Right renal pelvis (tissue), 4 donors: ENCODE data around the gene KRT8. TPM values are rescaled to one million over a fixed set of nuclear protein-coding genes. Genes with fewer than 3 reads are reported as not detected.
"Not testable (repeated sequence)": the region's sequence is repeated elsewhere in the genome, so short reads cannot be mapped to it uniquely, and the experiment has no call there.

Source experiments
- DNase-seq, 4 donors: peaks; one replicate each; pipeline ENCODE4 v3.0.0-alpha.2; 2013; ENCODE audit warnings: low read depth in 4 of 4, low spot score in 3 of 4, missing footprints in 1 of 4
- polyA plus RNA-seq, 4 donors: library from polyadenylated mRNA; unstranded; fragments of 120-200 nt; gene quantifications; one replicate each; pipeline ENCODE4 v1.2.1, GENCODE V29; 2013; ENCODE audit not compliant: insufficient read length in 4 of 4

The KRT8 gene
- polyA plus RNA-seq, 4 donors: 195 to 265 (median 248) TPM

DNA sequence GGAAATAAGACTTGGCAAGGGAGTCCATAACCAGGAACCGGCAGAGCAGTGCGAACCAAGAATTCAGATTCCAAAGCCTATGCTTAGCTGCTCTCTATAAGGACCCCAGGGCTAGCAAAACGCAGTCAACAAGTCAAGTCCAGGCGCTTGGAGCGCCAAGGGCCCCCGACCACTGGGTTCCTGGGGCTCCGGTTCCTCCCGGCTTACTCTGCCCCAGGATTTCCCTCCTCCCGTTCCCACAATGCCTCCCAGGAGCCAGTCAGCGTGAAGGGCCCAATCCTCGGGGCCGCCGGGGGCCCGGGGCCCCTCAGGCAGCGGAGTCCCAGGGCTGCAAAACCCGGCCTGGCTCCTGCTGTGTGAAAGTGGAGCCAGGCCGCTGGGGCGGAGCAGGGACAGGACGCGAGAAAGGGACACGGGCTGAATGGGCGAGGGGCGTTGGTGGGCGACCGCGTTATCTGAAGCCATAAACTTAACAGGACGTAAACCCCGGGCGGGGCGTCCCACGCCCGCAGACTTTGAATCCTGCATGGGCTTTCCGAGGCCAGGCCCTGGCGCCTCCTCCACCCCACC, 1.5 kb downstream of the KRT8 start:
- DNase-seq: peak in 2 of 4 donors; percentile 84 to 87

DNA sequence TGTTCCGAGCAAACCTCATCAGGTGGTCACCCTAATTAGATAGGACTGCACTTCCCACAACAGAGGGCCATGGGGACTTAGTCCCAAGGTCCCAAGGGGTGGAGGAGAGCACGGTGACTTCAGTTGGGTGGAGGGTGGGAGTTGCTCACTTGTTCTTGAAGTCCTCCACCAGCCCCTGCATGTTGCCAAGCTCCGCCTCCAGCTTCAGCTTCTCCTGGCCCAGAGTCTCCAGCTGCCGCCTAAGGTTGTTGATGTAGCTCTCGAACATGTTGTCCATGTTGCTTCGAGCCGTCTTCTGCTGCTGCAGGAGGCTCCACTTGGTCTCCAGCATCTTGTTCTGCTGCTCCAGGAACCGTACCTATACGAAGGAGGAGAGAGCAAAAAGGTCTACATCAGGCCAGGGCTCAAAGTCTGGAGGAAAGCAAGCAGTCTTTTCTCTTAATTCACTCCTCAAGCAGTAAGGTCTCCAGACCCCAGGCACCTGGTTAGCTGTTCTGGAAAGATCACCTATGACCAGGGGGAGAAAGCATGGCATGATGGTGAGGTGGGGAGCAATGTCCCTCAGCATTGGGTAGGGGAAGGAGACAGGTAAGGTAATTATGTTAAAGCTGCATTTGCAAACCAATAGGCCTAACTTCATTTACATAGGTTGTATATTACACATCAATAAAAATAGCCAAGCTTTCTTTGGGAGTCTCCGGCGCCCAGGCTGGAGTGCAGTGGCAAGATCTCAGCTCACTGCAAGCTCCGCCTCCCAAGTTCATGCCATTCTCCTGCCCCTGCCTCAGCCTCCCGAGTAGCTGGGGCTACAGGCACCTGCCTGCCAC, 2.9 kb downstream of the KRT8 start:
- no peak for DNase-seq

DNA sequence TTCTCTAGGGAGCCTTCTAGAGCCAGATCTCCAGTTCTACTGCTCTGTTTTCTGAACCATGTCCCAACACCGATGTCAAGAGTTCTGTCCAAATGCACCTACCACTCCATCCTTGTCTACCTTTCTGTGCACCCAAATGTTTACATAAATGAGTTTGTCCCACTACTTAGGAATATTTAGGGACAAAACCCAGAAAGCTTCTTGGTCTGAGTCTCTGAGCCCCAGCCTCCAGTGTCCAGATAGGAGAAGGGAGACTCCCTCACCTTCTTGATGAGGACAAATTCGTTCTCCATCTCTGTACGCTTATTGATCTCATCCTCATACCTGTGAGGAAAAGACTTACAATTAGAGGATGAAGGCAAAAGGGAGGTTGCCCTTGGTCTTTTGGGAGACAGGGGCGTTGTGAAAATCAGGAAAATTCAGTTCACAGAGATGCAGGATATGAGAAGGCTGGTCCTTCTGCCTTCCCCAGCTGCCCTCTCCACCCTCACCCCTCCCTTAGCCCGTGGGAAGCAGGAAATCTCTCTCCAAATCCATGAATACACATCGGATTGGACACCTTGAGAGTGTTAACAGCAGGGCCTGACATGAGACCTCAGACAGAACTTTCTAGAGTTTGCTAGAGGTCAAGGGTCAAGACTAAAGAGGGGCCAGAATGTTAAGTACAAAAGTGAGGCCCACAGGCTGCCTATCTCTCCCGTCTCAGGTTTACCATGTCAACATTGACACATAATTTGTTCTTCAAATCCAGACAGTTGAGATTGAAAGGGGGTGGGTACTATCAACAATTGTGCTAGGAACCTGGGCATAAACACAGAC, 3.8 kb downstream of the KRT8 start:
- DNase-seq: no peak

DNA sequence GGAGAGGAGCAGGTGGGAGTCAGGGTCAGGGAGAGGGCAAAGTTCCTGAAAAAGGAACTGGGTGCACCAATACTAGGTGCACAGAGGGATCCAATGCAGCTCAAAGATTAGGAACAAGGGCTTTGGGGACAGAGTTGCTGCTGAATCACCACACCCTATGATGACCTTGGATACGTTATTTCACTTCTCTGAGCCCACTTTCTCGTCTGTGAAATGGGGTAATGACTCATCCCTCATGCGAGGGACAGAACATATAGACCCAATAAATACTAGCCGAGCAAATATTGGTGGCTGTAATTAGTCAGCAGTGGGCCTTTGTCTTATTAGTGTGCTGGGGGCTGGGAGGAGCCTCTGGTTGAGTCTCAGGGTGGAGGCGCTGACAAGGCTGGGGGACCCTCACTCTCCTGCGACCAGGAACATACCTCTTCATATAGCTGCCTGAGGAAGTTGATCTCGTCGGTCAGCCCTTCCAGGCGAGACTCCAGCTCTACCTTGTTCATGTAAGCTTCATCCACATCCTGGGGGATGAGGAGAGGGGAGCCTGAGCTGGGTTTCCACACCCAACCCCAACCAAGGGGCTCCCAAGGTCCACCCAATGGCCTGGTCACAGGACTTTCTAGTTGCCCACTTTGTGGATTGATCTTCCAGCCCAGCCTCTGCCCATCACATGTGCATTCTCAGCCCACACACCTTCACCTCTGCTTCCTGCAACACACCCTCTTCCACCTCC, 4.5 kb downstream of the KRT8 start:
- no peak for DNase-seq

DNA sequence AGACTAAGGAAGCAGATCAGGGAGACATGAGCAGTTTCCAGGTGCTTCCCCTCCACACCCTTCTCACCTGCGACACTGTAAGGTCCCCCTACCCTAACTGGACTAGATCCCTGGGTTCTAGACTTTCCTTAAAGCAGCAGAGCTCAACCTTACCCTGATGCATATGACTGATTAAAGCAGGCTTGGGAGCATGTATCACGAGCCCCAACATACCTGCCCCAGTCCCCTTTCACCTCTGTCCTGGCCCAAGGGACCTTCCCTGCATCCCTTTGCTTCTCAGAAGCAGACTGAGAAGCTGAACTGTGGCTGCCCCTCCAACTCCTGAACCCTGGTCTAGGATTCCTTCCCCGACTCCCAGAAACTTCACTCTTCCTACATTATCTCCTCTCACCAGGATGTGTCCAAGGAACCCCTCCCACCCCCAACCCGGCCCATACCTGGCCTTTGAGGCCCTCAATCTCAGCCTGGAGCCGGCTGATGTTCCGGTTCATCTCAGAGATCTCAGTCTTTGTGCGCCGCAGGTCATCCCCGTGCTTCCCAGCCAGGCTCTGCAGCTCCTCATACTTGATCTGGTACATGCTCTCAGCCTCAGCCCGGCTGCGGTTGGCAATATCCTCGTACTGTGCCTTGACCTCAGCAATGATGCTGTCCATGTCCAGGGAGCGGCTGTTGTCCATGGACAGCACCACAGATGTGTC, 5.4 kb downstream of the KRT8 start:
- DNase-seq: no peak

DNA sequence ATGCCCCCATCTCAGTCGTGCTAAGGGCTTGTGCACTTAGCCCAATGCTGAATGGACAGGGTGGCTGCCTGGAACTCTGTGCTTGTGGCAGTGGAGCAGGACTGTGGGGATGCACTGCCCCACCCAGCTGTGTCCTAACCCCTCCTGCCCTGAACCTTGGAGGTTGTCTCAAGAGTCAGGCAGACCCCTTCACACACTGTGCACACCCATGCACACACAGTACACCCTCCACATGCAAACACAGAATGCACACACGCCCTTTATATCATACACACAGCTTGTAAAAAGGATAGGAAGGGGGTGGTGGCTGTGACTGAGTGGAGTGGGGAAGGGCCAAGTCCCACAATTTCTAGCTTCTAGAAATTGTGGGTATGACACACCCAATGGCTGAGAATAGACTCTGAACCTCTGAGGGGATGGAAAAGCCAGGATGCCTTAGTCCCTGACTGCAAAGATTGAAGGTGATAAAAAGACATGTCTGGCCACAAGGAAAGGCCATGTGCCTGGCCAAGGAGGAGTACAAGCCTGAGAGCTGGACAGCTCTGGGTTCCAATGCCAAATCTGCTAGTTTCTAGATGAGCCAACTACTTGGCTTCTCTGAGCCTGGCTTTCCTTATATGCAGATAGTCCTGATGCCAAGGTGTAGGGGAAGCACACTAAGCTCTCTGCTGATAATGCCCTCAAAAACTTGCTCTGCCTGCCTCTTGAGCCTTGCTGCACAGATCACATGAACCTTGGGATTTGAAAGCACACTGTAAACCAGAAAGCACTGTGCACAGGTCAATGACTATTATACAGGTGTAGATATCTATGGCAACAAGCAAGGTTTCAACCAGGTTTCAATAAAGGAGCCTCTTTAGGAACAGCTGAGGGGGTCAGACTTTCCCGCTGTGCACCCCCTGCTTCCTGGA, 8.4 kb downstream of the KRT8 start:
- no peak for DNase-seq

DNA sequence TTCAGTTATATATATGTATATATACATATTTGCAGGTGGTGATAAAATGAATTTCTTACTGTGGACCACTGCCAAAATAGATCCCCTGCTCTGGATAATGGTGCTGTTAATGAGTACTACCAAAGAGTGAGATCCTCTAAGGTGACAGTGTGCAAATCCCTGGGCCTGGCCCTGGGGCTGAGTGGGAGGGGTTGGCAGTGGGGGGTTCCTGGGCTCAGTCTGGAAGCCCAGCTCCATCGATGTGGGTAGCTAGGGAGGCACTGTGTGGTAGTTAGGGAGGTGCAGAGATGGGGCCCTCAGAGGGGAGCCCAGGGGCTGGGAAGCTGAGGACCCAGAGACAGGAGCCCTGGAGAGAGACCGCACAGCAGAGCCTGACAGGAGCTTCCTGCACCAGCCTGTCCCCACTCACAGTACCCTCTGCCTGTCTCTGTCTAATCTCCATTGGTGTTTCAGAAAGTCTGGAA, 9.1 kb downstream of the KRT8 start:
- no peak for DNase-seq

DNA sequence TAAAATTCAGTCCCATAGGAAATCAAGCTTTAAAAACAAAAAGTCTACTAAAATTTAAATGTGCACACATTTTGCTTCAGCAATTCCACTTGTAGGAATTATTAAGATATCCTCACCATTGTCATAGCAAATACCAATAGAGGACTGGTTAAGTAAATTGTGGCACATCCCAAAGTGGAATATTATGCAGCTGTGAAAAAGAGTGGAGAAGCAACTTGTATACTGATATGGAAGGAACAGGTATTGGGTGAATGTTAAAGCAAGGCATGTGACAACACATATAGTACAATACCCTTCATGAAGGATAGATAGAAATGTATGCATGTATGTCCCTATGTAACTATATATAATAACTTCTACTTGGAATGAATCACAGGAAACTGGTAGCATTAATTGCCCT, 11.9 kb downstream of the KRT8 start:
- DNase-seq: no peak

DNA sequence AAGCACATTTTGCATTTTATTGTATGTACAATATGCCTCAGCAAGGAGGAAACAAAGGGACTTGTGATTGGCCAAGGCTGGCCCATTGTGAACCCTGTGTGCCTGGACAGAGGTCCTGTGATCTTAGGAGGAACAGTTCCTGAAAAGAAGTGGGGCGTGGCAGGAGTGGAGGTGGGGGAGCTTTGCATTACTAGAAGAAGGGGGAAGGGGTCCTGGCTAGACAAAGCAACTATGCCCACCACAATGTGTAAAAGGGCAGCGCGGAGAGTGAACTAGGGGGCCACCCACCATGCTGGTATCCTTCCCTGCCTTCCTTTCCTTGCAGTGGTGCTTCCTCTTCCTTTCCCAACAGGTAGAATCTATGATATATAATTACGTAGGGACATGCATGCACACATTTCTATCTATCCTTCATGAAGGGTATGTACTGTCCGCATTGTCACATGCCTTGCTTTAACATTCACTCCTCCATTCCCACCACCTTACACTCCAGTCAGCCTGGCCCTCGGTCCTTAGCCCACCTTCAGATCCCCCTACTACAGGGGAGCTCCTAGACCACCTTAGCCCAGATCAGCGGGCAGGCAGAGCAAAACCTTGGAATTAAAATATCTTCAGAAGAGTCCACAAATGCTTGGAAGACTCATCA, 12.5 kb downstream of the KRT8 start:
- DNase-seq: no peak

DNA sequence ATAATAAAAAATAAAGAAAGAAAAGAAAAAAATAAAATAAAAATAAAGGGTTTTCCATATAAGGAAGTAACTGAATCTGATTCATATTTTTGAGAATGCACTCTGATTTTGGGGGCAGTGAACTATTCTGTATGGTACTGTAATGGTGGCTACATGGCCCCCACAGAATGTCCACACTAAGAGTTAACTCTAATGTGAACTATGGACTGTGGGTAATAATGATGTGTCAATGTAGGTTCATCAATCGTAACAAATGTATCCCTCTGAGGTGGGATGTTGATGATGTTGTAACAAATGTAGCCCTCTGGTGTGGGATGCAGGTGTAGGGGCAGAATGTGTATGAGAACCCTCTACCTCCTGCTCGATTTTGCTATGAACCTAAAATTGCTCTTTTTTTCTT, 13.8 kb downstream of the KRT8 start:
- no peak for DNase-seq

DNA sequence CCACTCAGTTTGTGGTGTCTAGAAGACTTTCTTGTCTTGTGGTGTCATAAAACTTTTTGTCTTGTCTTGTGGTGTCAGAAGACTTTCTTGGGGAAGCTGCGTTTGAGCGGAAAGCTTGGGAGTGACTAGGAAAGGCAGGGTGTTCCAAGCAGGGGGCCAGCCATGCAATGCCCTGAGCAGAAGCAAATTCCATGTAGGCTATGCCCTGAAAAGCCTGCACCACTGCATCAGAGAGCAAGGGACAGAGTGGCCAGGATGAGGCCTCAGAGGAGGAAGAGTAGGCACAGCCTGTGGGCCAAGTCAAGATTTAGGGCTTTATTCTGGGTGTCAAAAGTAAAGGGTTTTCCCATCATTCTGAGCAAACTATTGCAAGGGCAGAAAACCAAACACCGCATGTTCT, 14.5 kb downstream of the KRT8 start:
- no peak for DNase-seq

DNA sequence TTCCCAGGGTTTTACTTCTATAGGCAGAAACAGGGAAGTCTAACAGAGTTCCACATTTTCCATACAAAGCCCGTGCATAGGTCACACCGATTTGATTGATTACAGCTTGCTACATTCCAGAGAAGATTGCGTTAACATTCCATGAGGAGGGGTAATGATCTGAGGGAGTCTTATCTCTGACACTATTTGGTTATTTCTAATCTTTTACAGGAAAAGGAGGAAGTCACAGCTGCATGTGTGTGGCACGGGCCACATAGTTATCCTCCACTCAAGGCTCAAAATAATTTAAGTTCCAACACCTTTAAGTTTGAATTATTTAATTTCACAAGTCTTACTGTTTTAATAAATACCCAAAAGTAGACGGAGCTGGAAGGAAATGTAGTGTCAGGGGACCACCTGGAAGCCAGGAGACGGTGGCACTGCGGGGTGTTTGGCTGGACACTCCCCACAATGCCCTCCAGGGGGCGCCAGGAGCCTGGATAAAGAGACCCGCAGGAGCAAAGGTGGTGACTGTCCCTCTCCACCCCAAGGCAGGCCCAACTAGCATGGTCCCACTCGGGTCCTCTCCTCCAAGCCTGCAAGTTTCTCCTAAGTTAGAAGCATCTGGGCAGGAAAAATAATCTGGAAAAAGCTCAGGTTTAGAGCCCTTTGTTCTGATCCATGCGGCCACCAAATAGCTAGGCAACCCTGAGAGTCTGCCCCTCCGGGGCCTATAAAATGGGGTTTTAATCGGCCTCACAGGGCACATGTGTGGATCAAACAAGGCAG, 20.2 kb downstream of the KRT8 start:
- DNase-seq: no peak

DNA sequence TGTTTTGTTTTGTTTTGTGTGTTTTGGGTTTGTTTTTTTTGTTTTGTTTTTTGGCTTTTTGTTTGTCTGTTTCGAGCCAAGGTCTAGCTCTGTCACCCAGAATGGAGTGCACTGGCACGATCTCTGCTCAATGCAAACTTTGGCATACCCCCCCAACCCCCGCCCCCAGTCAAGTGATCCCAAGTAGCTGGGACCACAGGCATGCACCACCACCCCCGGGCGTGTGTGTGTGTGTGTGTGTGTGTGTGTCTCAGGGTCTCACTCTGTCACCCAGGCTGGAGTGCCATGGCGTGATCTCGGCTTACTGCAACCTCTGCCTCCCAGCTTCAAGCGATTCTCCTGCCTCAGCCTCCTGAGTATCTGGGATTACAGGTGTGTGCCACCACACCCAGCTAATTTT, 24.4 kb downstream of the KRT8 start:
- DNase-seq: not testable (repeated sequence)

DNA sequence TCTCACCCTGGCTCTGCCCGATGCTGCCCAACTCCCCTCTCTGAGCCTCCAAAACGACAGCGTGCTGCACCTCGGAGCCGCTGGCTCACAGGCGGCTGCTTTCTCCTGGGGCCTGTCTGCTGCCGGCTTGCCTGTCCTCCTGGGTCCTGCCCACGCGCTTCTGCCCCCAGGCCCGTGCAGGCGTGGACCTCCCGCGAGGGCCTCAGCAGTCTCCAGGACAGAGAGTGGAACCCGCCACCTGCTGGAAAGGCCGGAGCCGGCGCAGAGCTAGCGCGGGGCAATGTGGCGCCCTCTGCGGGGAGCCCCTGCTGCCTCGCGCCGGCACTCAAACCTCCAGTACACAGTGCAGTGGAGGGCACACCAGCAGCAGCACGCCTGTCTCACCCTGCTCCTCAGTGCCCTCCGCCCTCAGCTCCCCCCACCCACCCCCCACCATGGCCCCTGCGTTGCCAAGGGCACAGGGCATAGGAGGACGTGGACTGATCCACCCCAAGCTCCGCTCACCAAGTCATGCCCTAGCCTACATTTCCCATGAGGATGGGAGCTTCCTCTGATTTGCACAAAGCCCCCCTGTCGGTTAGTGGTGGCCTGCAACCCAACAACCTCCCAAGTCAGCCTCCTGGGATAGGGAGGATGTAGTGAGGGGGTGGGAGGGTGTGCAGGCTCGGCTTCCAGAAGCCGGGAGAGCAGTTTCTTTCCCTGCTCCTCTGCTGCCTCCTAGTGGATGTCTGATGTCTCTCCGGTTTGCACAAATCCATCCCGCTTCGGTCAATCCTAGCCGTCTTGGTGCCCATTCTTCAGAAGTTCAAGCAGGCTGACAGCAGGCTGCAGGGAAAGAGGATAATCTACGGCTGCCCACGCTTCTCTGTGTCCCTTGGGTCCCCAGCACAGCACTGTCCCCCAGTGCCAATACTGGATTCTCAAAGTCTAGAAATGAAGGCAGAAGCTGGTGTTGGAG, 25.2 kb downstream of the KRT8 start:
- peak in 1 of 4 donors; percentile 85 for DNase-seq

DNA sequence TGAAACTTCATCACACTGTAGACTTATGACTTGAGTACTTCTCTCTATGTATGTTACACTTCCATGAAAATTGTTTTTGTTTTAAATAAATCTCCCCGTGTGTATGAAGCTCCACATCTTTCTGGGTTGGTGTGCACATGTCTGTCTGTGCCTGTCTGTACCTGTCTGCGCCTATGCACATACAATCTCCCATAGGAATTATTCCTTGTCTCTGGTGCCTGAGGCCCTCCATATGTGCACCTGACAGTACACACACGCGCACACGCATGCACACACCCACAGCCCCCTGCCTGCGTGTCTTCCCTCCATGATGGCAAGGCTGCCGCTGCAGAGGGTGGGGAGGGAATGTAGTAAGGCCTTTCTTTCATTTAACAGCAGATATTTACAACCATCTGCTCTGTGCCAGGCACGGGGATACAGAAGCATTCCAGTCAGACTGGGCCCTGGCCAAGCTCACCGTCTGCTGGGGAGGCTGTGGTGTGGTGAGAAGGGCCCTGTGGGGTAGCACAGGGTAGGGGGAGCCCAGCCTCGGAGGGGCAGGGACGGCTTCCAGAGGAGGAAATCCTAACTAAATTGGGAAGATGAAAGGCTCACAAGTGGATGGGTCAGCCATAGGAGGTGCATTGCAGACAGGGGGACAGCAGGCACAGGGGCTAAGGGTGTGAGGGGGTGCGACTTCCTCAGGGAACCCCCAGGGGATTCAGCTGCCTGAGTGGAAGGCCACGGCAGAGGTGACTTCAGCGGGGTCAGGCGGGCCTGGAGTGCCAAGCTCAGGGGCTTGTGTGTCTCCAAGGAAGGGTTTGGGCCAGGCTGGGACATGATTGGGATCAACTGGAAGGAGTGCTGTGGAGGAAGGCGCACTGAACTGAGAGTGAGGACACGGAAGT, 26.1 kb downstream of the KRT8 start:
- no peak for DNase-seq

DNA sequence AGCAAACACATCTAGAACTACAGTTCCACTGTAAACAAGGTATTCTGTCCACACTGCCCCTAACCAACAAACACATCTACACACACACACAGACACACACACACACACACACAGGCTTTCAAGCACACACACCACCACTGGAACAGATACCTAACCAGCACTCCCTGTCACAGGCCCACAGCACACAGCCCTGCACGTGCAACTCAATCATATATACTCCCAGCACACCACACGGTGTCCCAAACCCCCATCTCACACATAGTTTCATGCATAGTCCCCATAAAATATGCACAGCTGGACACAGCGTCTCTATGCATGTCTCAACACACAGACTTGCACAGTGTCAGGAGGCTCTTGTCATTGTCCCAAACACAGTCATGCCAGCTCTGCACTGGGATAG, 27.6 kb downstream of the KRT8 start:
- no peak for DNase-seq
